Stimulated activated CD4-positive, alpha-beta T cell treated with anti-CD3 and anti-CD28 coated beads, Interleukin-2, amount 100 ng/mL, for 24 hours (primary cell): ENCODE results near the gene TPR.

Experiments used
- DNase-seq, 2 donors: peaks; one replicate each; pipeline ENCODE4 v3.0.0-alpha.2; 2020

TPR gene

GRCh38 chr1:186326009-186326408 lies 49.0 kb downstream of the TPR start:
- DNase-seq = no peak

GRCh38 chr1:186325239-186325638 lies 49.8 kb downstream of the TPR start:
- no peak for DNase-seq

GRCh38 chr1:186323865-186324264 lies 51.2 kb downstream of the TPR start:
- no peak for DNase-seq

- no peak for DNase-seq
Measured at GRCh38 chr1:186315570-186315969, 59.5 kb downstream of the TPR start.

- DNase-seq = no peak
Measured at GRCh38 chr1:186311375-186312051, 63.5 kb downstream of the TPR start.

GRCh38 chr1:186310307-186310706 lies 64.7 kb downstream of the TPR start:
- no peak for DNase-seq

GRCh38 chr1:186308264-186309060 lies 66.6 kb downstream of the TPR start:
- DNase-seq = no peak

- no peak for DNase-seq
Measured at GRCh38 chr1:186307445-186307844, 67.6 kb downstream of the TPR start.

GRCh38 chr1:186306533-186306932 lies 68.5 kb downstream of the TPR start:
- DNase-seq = no peak

- no peak for DNase-seq
Measured at GRCh38 chr1:186304982-186305949, 69.8 kb downstream of the TPR start.

GRCh38 chr1:186303911-186304310 lies 71.1 kb downstream of the TPR start:
- no peak for DNase-seq

GRCh38 chr1:186302381-186302920 lies 72.6 kb downstream of the TPR start:
- no peak for DNase-seq

GRCh38 chr1:186301448-186301847 lies 73.6 kb downstream of the TPR start:
- DNase-seq = no peak

- no peak for DNase-seq
Measured at GRCh38 chr1:186300056-186300455, 75.0 kb downstream of the TPR start.

- DNase-seq = no peak
Measured at GRCh38 chr1:186299570-186299969, 75.5 kb downstream of the TPR start.

GRCh38 chr1:186298851-186299250 lies 76.2 kb downstream of the TPR start:
- no peak for DNase-seq

GRCh38 chr1:186297439-186298045 lies 77.5 kb downstream of the TPR start:
- no peak for DNase-seq

GRCh38 chr1:186295980-186296379 lies 79.1 kb downstream of the TPR start, which contains the start of gene PRG4:
TSS of gene PRG4 (plus strand) at chr1:186296279.
- DNase-seq = no peak

GRCh38 chr1:186292875-186293274 lies 82.2 kb downstream of the TPR start:
- no peak for DNase-seq

- no peak for DNase-seq
Measured at GRCh38 chr1:186291271-186291670, 83.8 kb downstream of the TPR start.

GRCh38 chr1:186289943-186290545 lies 85.0 kb downstream of the TPR start:
- DNase-seq = no peak
